Endothelial cell of umbilical vein (primary cell): Measurements from ENCODE around the gene PTP4A1. TPM values are rescaled to one million over a fixed set of nuclear protein-coding genes. Genes with fewer than 3 reads are reported as not detected.

Experiments
- BruUV-seq: library from RNA; stranded (reverse); fragments of 400-500 nt; replicated peaks from 2 replicates; lab custom pipeline; 2021; lab: Mats Ljungman, UMichigan
- CTCF ChIA-PET: fragments of 300-600, 350-600 bp; sonication (Branson Sonifier 250); formaldehyde crosslinking; loops from one replicate; lab custom pipeline; 2021; ENCODE audit warnings: antibody characterized with exemption, inconsistent platforms; lab: Charles Lee
- POLR2A ChIA-PET: fragments of 300-600, 350-600 bp; sonication (Branson Sonifier 250); formaldehyde crosslinking; loops from one replicate; lab custom pipeline; 2021; ENCODE audit warnings: antibody characterized with exemption, inconsistent platforms; lab: Charles Lee
- DNase-seq: peaks from one replicate; pipeline ENCODE4 v3.0.0-alpha.2; 2011; ENCODE audit warnings: low read depth, low spot score
- FAIRE-seq: peaks from 2 replicates; lab custom pipeline; 2011; peaks lifted over from hg19 to GRCh38; lab: Jason Lieb, UNC
- H2AFZ ChIP-seq: 2 replicates; pipeline ENCODE4 v1.6.0; 2012; ENCODE audit warnings: low read depth, low read length, control low read depth, inconsistent platforms
- H3K27ac ChIP-seq: 2 replicates; pipeline ENCODE4 v1.5.1; 2011; ENCODE audit warnings: low read depth, mild to moderate bottlenecking, control low read depth, low read length, moderate library complexity; ENCODE audit not compliant: insufficient read depth
- H3K27me3 ChIP-seq, 2 experiments: 2 replicates each; pipeline versions ENCODE4 v1.6.0 to v1.6.1; 2011; ENCODE audit warnings: low read length in 2 of 2, mixed read lengths in 1 of 2; ENCODE audit not compliant: control insufficient read depth in 2 of 2, insufficient read depth in 2 of 2
- H3K36me3 ChIP-seq, 2 experiments: 2 replicates in 1 of 2; 3 replicates in 1 of 2; pipeline ENCODE4 v1.5.1; 2011; ENCODE audit warnings: low read length in 2 of 2, mild to moderate bottlenecking in 1 of 2, moderate library complexity in 1 of 2; ENCODE audit not compliant: control insufficient read depth in 2 of 2, insufficient read depth in 2 of 2; ENCODE audit errors: extremely low read depth in 1 of 2
- H3K4me1 ChIP-seq: 3 replicates; pipeline ENCODE4 v1.5.1; 2011; ENCODE audit warnings: mild to moderate bottlenecking, low read length; ENCODE audit not compliant: control insufficient read depth, insufficient read depth; ENCODE audit errors: extremely low read depth
- H3K4me2 ChIP-seq: 2 replicates; pipeline ENCODE4 v1.6.1; 2011; ENCODE audit warnings: low read length, control low read depth, mixed read lengths; ENCODE audit not compliant: insufficient read depth
- H3K4me3 ChIP-seq, 3 experiments: fragments of 200-600 bp in 1 of 3; sonication (generic), shearing (Covaris generic) in 1 of 3; replicated peaks in 1 of 3; 2 replicates each; pipeline ENCODE4 v1.5.1; 2011 to 2016; ENCODE audit warnings: control low read depth in 3 of 3, low read length in 3 of 3, mild to moderate bottlenecking in 2 of 3, inconsistent platforms in 1 of 3, low read depth in 1 of 3, moderate library complexity in 1 of 3; ENCODE audit not compliant: insufficient read depth in 1 of 3
- H3K79me2 ChIP-seq: 2 replicates; pipeline ENCODE4 v1.6.0; 2012; ENCODE audit warnings: low read length, inconsistent platforms; ENCODE audit not compliant: control insufficient read depth, insufficient read depth
- H3K9ac ChIP-seq: replicated peaks from 2 replicates; pipeline ENCODE3; 2011; ENCODE audit warnings: low read length, control low read depth; ENCODE audit not compliant: insufficient read depth; ENCODE audit errors: extremely low read depth
- H3K9me1 ChIP-seq: replicated peaks from 3 replicates; pipeline ENCODE4 v1.6.0; 2011; ENCODE audit warnings: mild to moderate bottlenecking, low read length; ENCODE audit not compliant: control insufficient read depth, insufficient read depth; ENCODE audit errors: extremely low read depth
- H3K9me3 ChIP-seq: replicated peaks from 2 replicates; pipeline ENCODE4 v1.5.1; 2012; ENCODE audit warnings: low read length, inconsistent platforms; ENCODE audit not compliant: control insufficient read depth, insufficient read depth
- H4K20me1 ChIP-seq: replicated peaks from 2 replicates; pipeline ENCODE3; 2011; ENCODE audit warnings: mild to moderate bottlenecking, low read length; ENCODE audit not compliant: control insufficient read depth, insufficient read depth; ENCODE audit errors: extremely low read depth
- EZH2 ChIP-seq: IDR thresholded peaks from 2 replicates; pipeline ENCODE4 v1.6.1; 2012; ENCODE audit warnings: borderline replicate concordance, low read depth, mild to moderate bottlenecking, moderate library complexity, low read length, inconsistent platforms; ENCODE audit not compliant: severe bottlenecking
- FOS ChIP-seq: IDR thresholded peaks from 2 replicates; pipeline ENCODE4 v1.6.1; 2011; ENCODE audit warnings: mild to moderate bottlenecking, low read length, moderate library complexity, borderline replicate concordance; ENCODE audit not compliant: insufficient read depth
- GATA2 ChIP-seq: IDR thresholded peaks from 2 replicates; pipeline ENCODE4 v1.7.0; 2011; ENCODE audit warnings: low read depth, mild to moderate bottlenecking, moderate library complexity, mixed read lengths, low read length; ENCODE audit not compliant: insufficient read length, insufficient read depth
- JUN ChIP-seq: IDR thresholded peaks from 2 replicates; pipeline ENCODE4 v1.6.1; 2011; ENCODE audit warnings: borderline replicate concordance, low read depth; ENCODE audit not compliant: insufficient read length, insufficient read depth
- MYC ChIP-seq: IDR thresholded peaks from one replicate; pipeline ENCODE4 v1.6.1; 2011; ENCODE audit warnings: mild to moderate bottlenecking, low read depth, low read length
- POLR2A ChIP-seq: IDR thresholded peaks from 2 replicates; pipeline ENCODE4 v1.6.1; 2012; ENCODE audit warnings: low read depth, mild to moderate bottlenecking, control low read depth, low read length
- POLR2AphosphoS5 ChIP-seq: IDR thresholded peaks from 2 replicates; pipeline ENCODE4 v1.6.1; 2012; ENCODE audit warnings: low read depth, mild to moderate bottlenecking, control low read depth, low read length, moderate library complexity; ENCODE audit not compliant: insufficient read depth
- dilution Hi-C: fragments of 300-500 bp; cut with MboI; formaldehyde crosslinking; loops from one replicate; pipeline ENCODE4 v1.15.0; 2019; ENCODE audit warnings: low sequenced_read_pairs; ENCODE audit not compliant: extremely low pct_ligation_motif_present
- intact Hi-C: fragments of 100-400 bp; cut with micrococcal nuclease; formaldehyde crosslinking; loops from one replicate; pipeline ENCODE4 v1.10.0; 2022
- polyA plus RNA-seq, 4 experiments: library from polyadenylated mRNA; depleted of rRNA in 3 of 4; stranded (reverse) in 3 of 4; unstranded in 1 of 4; fragments of >200 nt; gene quantifications; 2 replicates each; pipeline versions ENCODE4 v1.2.1 to v1.2.3, GENCODE V29; 2011 to 2012; ENCODE audit warnings: missing spikeins in 1 of 4
- total RNA-seq: library from RNA; stranded (reverse); gene quantifications from 2 replicates; pipeline ENCODE4 v1.2.3, GENCODE V29; 2021
- TF ChIP-seq, protein P1 (sequence below): IDR thresholded peaks from 2 replicates; pipeline ENCODE4 v1.6.1; 2011; ENCODE audit not compliant: insufficient read depth, insufficient read length
- TF ChIP-seq, protein P2 (sequence below), 2 donors: IDR thresholded peaks; 1 replicate in 1 of 2; 2 replicates in 1 of 2; pipeline ENCODE4 v1.5.1; 2011; ENCODE audit warnings: low read length in 2 of 2, mild to moderate bottlenecking in 2 of 2, moderate library complexity in 2 of 2, control low read depth in 1 of 2, inconsistent platforms in 1 of 2, low read depth in 1 of 2; ENCODE audit not compliant: insufficient read depth in 1 of 2; ENCODE audit errors: extremely low read depth in 1 of 2

The PTP4A1 gene
- total and polyA plus RNA-seq, 2 donors (not counting 3 experiments of a cell fraction or from before 2014, with no cell fraction given) = 10.8 to 58.4 TPM

DNA sequence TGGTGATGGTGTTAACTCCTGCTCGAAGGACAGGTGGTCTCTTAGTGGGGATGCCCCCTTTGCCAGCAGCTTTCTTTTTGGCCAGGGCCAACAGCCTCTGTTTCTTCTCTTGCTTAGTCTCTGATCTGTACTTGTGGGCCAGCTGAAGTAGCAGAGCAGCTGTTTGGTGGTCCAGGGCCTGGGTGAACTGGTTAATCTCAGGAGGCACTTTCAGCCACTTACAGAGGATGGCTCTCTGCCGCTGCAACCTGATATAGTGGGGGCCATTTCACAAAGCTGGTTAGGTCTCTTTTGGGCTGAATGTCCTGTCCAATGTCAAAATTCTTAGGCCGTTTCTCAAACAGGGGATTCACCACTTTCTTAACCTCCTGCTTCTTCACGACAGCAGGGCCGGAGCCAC lies 23.2 kb upstream of the PTP4A1 start:
- BruUV-seq = no TSS peak
- intact Hi-C loops = no loop called here

More for the DNA sequence above, 23.2 kb upstream of the PTP4A1 start:
- no peaks in the 10 kb centered on the region for H3K9me1 ChIP-seq
- no peak overlapping the region for H2AFZ ChIP-seq
- H4K20me1 ChIP-seq = no peaks in the 10 kb centered on the region
- DNase-seq (no peak), FAIRE-seq (no peak)
- ChIA-PET CTCF (interaction anchor here (0.9 to 1.3 kb wide), 2 partner anchors 9 to 10 kb away, joined by 3 read pairs; no protein-coding TSS in a partner anchor), POLR2A (no interaction called here)
- H3K79me2 ChIP-seq = no peaks in the 10 kb centered on the region
- H3K4me1 ChIP-seq = no peaks in the 10 kb centered on the region
- no peaks in the 10 kb centered on the region for H3K9me3 ChIP-seq
- dilution Hi-C loops = no loop called here
- no peak overlapping the region for H3K4me3 ChIP-seq
- no peaks in the 10 kb centered on the region for H3K27me3 ChIP-seq
- H3K36me3 ChIP-seq = no peaks in the 10 kb centered on the region
- no peak overlapping the region for H3K9ac ChIP-seq
- H3K4me2 ChIP-seq = no peak overlapping the region
- TF ChIP-seq POLR2AphosphoS5 (no peak), POLR2A (no peak), EZH2 (no peak), JUN (no peak), FOS (no peak), MYC (no peak), GATA2 (no peak)
- TF ChIP-seq, protein P1, sequence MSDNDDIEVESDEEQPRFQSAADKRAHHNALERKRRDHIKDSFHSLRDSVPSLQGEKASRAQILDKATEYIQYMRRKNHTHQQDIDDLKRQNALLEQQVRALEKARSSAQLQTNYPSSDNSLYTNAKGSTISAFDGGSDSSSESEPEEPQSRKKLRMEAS = no peak
- TF ChIP-seq, protein P2, sequence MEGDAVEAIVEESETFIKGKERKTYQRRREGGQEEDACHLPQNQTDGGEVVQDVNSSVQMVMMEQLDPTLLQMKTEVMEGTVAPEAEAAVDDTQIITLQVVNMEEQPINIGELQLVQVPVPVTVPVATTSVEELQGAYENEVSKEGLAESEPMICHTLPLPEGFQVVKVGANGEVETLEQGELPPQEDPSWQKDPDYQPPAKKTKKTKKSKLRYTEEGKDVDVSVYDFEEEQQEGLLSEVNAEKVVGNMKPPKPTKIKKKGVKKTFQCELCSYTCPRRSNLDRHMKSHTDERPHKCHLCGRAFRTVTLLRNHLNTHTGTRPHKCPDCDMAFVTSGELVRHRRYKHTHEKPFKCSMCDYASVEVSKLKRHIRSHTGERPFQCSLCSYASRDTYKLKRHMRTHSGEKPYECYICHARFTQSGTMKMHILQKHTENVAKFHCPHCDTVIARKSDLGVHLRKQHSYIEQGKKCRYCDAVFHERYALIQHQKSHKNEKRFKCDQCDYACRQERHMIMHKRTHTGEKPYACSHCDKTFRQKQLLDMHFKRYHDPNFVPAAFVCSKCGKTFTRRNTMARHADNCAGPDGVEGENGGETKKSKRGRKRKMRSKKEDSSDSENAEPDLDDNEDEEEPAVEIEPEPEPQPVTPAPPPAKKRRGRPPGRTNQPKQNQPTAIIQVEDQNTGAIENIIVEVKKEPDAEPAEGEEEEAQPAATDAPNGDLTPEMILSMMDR (IDR thresholded peaks at IDR 0.05; ENCODE audit: extremely low read depth in 1 of 2, insufficient read depth in 1 of 2, low read depth in 1 of 2, low read length in 2 of 2) = no peak
- no peak overlapping the region for H3K27ac ChIP-seq
